ENCODE measurements around the gene CYB561D1. TPM values are rescaled to one million over a fixed set of nuclear protein-coding genes. Genes with fewer than 3 reads are reported as not detected.

The CYB561D1 gene
- polyA plus RNA-seq, 3 donors, result 9.0 to 10.2 (median 9.8) TPM

GRCh38 chr1:109479311-109479710, 14.6 kb upstream of the CYB561D1 start:
- no peak for DNase-seq (ENCODE audit: low read depth in 3 of 3, low spot score in 2 of 3)

GRCh38 chr1:109479901-109480300, 14.0 kb upstream of the CYB561D1 start:
- DNase-seq (ENCODE audit: low read depth in 3 of 3, low spot score in 2 of 3), result no peak

GRCh38 chr1:109481646-109482045, 12.2 kb upstream of the CYB561D1 start:
- no peak for DNase-seq (ENCODE audit: low read depth in 3 of 3, low spot score in 2 of 3)

- no peak for DNase-seq (ENCODE audit: low read depth in 3 of 3, low spot score in 2 of 3)
Observed at GRCh38 chr1:109482242-109482641, 11.7 kb upstream of the CYB561D1 start.

- DNase-seq (ENCODE audit: low read depth in 3 of 3, low spot score in 2 of 3), result no peak
Observed at GRCh38 chr1:109482791-109483671, 10.9 kb upstream of the CYB561D1 start.

- DNase-seq (ENCODE audit: low read depth in 3 of 3, low spot score in 2 of 3), result peak; percentile 70 to 84 (median 75)
Observed at GRCh38 chr1:109483672-109484518, 10.0 kb upstream of the CYB561D1 start, which contains the start of gene ATXN7L2. Gene ATXN7L2, plus strand, starts transcription at chr1:109483905. Its CDS starts 49 bp downstream, at chr1:109483954.

GRCh38 chr1:109484519-109484975, 9.3 kb upstream of the CYB561D1 start:
- DNase-seq (ENCODE audit: low read depth in 3 of 3, low spot score in 2 of 3), result no peak

GRCh38 chr1:109485001-109485400, 8.9 kb upstream of the CYB561D1 start:
- no peak for DNase-seq (ENCODE audit: low read depth in 3 of 3, low spot score in 2 of 3)

GRCh38 chr1:109487261-109487660, 6.6 kb upstream of the CYB561D1 start:
- DNase-seq (ENCODE audit: low read depth in 3 of 3, low spot score in 2 of 3), result no peak

- no peak for DNase-seq (ENCODE audit: low read depth in 3 of 3, low spot score in 2 of 3)
Observed at GRCh38 chr1:109488201-109488600, 5.7 kb upstream of the CYB561D1 start.

- no peak for DNase-seq (ENCODE audit: low read depth in 3 of 3, low spot score in 2 of 3)
Observed at GRCh38 chr1:109488696-109489095, 5.2 kb upstream of the CYB561D1 start.

GRCh38 chr1:109490029-109490933, 3.6 kb upstream of the CYB561D1 start:
- no peak for DNase-seq (ENCODE audit: low read depth in 3 of 3, low spot score in 2 of 3)

GRCh38 chr1:109490934-109491302, 3.0 kb upstream of the CYB561D1 start:
- no peak for DNase-seq (ENCODE audit: low read depth in 3 of 3, low spot score in 2 of 3)

- DNase-seq (ENCODE audit: low read depth in 3 of 3, low spot score in 2 of 3), result no peak
Observed at GRCh38 chr1:109491372-109491771, 2.5 kb upstream of the CYB561D1 start.

GRCh38 chr1:109492779-109493178, 1.1 kb upstream of the CYB561D1 start:
- DNase-seq (ENCODE audit: low read depth in 3 of 3, low spot score in 2 of 3), result no peak

GRCh38 chr1:109493227-109493626, 667 bp upstream of the CYB561D1 start:
- DNase-seq (ENCODE audit: low read depth in 3 of 3, low spot score in 2 of 3), result no peak

- DNase-seq (ENCODE audit: low read depth in 3 of 3, low spot score in 2 of 3), result no peak
Observed at GRCh38 chr1:109495738-109496137, 1.8 kb downstream of the CYB561D1 start.

GRCh38 chr1:109497449-109498160, 3.7 kb downstream of the CYB561D1 start:
- DNase-seq (ENCODE audit: low read depth in 3 of 3, low spot score in 2 of 3), result no peak

- peak in 1 of 3 donors; percentile 73 for DNase-seq (ENCODE audit: low read depth in 3 of 3, low spot score in 2 of 3)
Observed at GRCh38 chr1:109498161-109498801, 4.4 kb downstream of the CYB561D1 start.
